Glutamatergic neuron (in vitro differentiated cells): Measurements from ENCODE around the gene SMARCE1. TPM values are rescaled to one million over a fixed set of nuclear protein-coding genes. Genes with fewer than 3 reads are reported as not detected.

ENCODE experiments used
- DNase-seq: peaks from one replicate; pipeline ENCODE4 v3.0.0; 2022
- H3K27ac Mint-ChIP-seq: one replicate; pipeline ENCODE4 v1.8.0; 2020; ENCODE audit warnings: mild to moderate bottlenecking, mixed read lengths, inconsistent platforms; ENCODE audit not compliant: unreplicated experiment
- H3K27me3 Mint-ChIP-seq: one replicate; pipeline ENCODE4 v1.8.0; 2020; ENCODE audit warnings: mild to moderate bottlenecking, moderate library complexity, mixed read lengths, inconsistent platforms; ENCODE audit not compliant: unreplicated experiment
- H3K36me3 Mint-ChIP-seq: one replicate; pipeline ENCODE4 v1.8.0; 2020; ENCODE audit warnings: mild to moderate bottlenecking, mixed read lengths, inconsistent platforms; ENCODE audit not compliant: unreplicated experiment
- H3K4me1 Mint-ChIP-seq: one replicate; pipeline ENCODE4 v1.8.0; 2020; ENCODE audit warnings: mild to moderate bottlenecking, low read depth, mixed read lengths, inconsistent platforms; ENCODE audit not compliant: unreplicated experiment
- H3K4me3 Mint-ChIP-seq: one replicate; pipeline ENCODE4 v1.8.0; 2020; ENCODE audit warnings: mild to moderate bottlenecking, mixed read lengths, inconsistent platforms; ENCODE audit not compliant: unreplicated experiment
- H3K9me3 Mint-ChIP-seq: one replicate; pipeline ENCODE4 v1.8.0; 2020; ENCODE audit warnings: mild to moderate bottlenecking, moderate library complexity, mixed read lengths, inconsistent platforms; ENCODE audit not compliant: unreplicated experiment
- total RNA-seq: library from RNA; stranded (reverse); fragmentation: NEBNext Ultra II Directional; extraction: Animal tissue kit (Norgen Biotek cat#: 25700); gene quantifications from one replicate; pipeline ENCODE4 v1.2.1, GENCODE V29; 2021; ENCODE audit not compliant: unreplicated experiment
- TF ChIP-seq, protein P1 (sequence below): fragments of 200-600 bp; sonication (generic); IDR thresholded peaks from one replicate; pipeline ENCODE4 v1.5.0; 2021; ENCODE audit not compliant: partially characterized antibody, unreplicated experiment

Gene SMARCE1
- total RNA-seq, 1 donor from 2014 or later = 207 TPM

DNA sequence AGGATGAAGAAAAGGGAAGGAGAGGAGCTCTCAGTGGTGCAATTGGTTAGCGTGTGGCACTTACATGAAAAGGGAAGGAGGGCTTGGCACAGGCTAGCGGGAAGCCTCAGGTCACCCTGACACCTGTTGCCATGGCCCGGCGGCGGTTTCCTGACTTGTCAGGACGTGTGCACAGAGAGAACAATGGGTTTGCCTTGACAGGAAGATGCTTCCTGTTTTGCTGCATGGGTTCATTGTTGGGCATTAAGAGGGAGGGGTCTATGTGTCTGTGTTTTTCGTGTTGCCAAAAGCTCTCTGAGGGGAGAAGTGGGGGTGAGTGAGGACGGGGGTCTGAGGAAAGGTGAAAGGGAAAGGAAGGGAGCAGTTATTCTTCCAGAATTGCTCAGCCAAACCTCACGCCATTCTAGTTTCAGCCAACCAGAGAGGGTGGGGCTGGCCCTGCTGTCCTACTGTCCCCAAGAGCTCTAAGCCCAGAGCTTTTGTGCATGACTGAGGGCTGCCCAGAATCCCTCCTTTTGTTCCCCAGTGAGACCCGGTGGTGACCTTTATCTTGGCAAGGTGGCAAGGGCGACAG is 65.2 kb downstream of the SMARCE1 start:
- H3K4me1 Mint-ChIP-seq = no peaks in the 10 kb centered on the region
- H3K27me3 Mint-ChIP-seq = peaks cover 2% of the 10 kb centered on the region
- no peaks in the 10 kb centered on the region for H3K36me3 Mint-ChIP-seq
- H3K27ac Mint-ChIP-seq = no peak overlapping the region
- H3K9me3 Mint-ChIP-seq = peaks cover 7% of the 10 kb centered on the region
- H3K4me3 Mint-ChIP-seq = no peak overlapping the region
- no peak for DNase-seq
- TF ChIP-seq, protein P1, sequence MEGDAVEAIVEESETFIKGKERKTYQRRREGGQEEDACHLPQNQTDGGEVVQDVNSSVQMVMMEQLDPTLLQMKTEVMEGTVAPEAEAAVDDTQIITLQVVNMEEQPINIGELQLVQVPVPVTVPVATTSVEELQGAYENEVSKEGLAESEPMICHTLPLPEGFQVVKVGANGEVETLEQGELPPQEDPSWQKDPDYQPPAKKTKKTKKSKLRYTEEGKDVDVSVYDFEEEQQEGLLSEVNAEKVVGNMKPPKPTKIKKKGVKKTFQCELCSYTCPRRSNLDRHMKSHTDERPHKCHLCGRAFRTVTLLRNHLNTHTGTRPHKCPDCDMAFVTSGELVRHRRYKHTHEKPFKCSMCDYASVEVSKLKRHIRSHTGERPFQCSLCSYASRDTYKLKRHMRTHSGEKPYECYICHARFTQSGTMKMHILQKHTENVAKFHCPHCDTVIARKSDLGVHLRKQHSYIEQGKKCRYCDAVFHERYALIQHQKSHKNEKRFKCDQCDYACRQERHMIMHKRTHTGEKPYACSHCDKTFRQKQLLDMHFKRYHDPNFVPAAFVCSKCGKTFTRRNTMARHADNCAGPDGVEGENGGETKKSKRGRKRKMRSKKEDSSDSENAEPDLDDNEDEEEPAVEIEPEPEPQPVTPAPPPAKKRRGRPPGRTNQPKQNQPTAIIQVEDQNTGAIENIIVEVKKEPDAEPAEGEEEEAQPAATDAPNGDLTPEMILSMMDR = no peak

DNA sequence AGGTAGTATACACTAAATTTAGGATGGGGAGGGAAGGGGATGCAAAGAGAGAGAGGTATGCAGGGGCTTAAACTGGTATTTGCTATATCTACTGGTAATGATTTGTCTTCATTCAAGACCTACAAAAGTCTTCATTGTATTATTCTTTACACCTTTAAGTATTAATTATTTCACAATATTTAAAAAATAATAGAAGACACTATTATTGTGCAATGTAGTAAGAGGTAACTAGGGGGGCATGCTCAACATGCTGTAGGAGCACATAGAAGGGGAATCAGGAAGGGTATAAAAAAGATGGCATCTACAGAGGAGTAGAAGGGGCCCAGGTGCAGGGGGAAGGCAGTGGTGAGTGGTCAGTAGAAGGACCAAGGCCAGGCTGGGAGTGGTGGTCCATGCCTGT is 67.5 kb downstream of the SMARCE1 start:
- Mint-ChIP-seq H3K4me3 (no peak overlapping the region), H3K27ac (no peak overlapping the region), H3K36me3 (no peaks in the 10 kb centered on the region), H3K9me3 (peaks cover 7% of the 10 kb centered on the region), H3K27me3 (no peaks in the 10 kb centered on the region), H3K4me1 (no peaks in the 10 kb centered on the region)
- DNase-seq = no peak
- TF ChIP-seq, protein P1 = no peak

DNA sequence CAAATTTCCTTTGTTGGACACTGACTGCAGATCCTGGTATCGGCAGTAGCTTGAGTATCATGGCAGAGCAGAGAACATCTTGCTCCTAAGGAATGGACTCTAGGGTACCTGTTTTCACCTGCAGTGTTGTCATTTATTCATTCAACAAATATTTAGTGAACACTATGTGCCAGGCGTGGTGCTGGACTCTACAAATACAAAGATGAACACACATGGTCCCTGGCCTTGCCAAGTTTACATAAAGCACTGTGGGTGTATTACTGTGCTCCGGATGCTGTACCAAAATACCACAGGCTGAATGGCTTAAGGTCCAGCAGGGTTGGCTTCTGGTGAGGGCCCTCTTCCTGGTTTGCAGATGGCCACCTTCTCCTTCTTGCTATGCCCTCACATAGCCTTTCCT is 68.1 kb downstream of the SMARCE1 start:
- no peak overlapping the region for H3K4me3 Mint-ChIP-seq
- no peaks in the 10 kb centered on the region for H3K36me3 Mint-ChIP-seq
- no peaks in the 10 kb centered on the region for H3K4me1 Mint-ChIP-seq
- no peaks in the 10 kb centered on the region for H3K27me3 Mint-ChIP-seq
- DNase-seq = no peak
- no peak overlapping the region for H3K27ac Mint-ChIP-seq
- TF ChIP-seq, protein P1 = no peak
- H3K9me3 Mint-ChIP-seq = peaks cover 2% of the 10 kb centered on the region

DNA sequence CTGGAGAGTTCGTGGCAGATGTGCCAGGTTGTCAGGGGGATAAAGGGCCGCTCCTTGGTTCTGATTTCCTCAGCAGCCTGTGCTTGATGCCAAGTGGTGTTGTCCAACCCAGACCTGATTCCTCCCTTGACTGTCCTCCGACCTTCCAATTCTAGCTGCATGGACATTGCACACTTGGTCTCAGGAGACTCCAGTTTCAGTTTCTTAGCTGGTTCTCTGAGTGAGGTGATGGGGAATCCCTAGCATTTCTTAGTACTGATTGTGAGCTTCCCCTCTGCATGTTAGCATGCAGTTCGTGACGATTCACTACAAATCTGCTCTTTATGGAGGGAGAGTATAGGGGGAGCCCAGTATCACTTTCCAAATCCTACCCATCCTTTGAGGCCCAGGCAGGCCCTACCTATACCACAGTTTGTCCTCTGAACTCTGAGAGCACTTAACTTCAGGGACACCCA is 70.0 kb downstream of the SMARCE1 start:
- peaks cover 2% of the 10 kb centered on the region for H3K9me3 Mint-ChIP-seq
- DNase-seq = no peak
- H3K4me3 Mint-ChIP-seq = no peak overlapping the region
- no peaks in the 10 kb centered on the region for H3K27me3 Mint-ChIP-seq
- no peak overlapping the region for H3K27ac Mint-ChIP-seq
- TF ChIP-seq, protein P1 = no peak
- no peaks in the 10 kb centered on the region for H3K4me1 Mint-ChIP-seq
- no peaks in the 10 kb centered on the region for H3K36me3 Mint-ChIP-seq

DNA sequence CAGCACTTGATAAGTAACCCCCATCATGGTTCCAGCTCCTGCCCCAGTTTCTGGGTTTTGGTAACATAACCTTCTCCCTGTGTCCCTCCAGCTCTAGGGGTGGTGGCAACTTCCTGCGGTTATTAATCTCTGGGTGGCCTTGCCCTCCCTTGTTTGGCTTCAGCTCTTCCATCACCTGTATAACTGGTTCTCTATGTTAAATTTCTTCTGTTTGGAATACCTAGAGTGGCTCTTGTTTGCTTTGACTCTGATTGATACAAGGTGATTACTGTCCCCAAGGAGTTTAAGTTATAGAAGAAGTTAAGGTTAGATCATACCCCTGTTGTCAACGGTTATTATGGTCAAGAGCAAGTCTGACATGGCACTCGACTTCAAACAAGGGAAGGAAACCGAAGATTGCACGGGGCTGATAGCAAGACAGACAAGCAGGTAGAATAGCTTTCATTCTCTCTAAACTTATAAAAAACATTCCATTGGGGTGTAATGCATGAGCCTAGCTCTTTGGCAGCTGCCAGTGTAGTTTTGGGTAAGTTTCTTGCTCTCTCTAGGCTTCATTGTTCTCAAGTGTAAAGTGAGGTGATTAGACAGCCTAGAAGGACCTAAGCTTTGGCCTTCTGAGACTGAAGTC is 71.4 kb downstream of the SMARCE1 start:
- Mint-ChIP-seq H3K36me3 (no peaks in the 10 kb centered on the region), H3K27ac (no peak overlapping the region), H3K9me3 (peaks cover 2% of the 10 kb centered on the region), H3K27me3 (no peaks in the 10 kb centered on the region), H3K4me1 (no peaks in the 10 kb centered on the region), H3K4me3 (no peak overlapping the region)
- DNase-seq = no peak
- TF ChIP-seq, protein P1 = no peak
